Liver (tissue), 9 donors: ENCODE results near the gene TLN1. TPM values are rescaled to one million over a fixed set of nuclear protein-coding genes. Genes with fewer than 3 reads are reported as not detected.
A peak's percentile ranks its signal among the peaks of the same experiment; 100 is the strongest.

Source experiments
- DNase-seq: peaks from one replicate; pipeline ENCODE4 v3.0.0-alpha.2; 2017; ENCODE audit warnings: low spot score
- H3K27ac ChIP-seq, 2 donors: one replicate each; pipeline ENCODE4 v1.7.0; 2013; ENCODE audit warnings: inconsistent platforms in 2 of 2, low read length in 2 of 2, control low read depth in 1 of 2, low read depth in 1 of 2, mild to moderate bottlenecking in 1 of 2
- H3K27me3 ChIP-seq, 4 donors: one replicate each; pipeline versions ENCODE4 v1.6.1 to v1.7.0; 2013; ENCODE audit warnings: low read length in 3 of 4, inconsistent platforms in 1 of 4, mild to moderate bottlenecking in 1 of 4, moderate library complexity in 1 of 4; ENCODE audit not compliant: control insufficient read depth in 4 of 4, insufficient read depth in 4 of 4
- H3K36me3 ChIP-seq, 4 donors: one replicate each; pipeline versions ENCODE4 v1.6.1 to v1.7.0; 2013; ENCODE audit warnings: low read length in 3 of 4, mild to moderate bottlenecking in 3 of 4, low read depth in 1 of 4, moderate library complexity in 1 of 4; ENCODE audit not compliant: control insufficient read depth in 4 of 4, insufficient read depth in 3 of 4
- H3K4me1 ChIP-seq, 4 donors: one replicate each; pipeline versions ENCODE4 v1.6.1 to v1.7.0; 2013; ENCODE audit warnings: low read length in 3 of 4, mild to moderate bottlenecking in 3 of 4, moderate library complexity in 1 of 4; ENCODE audit not compliant: control insufficient read depth in 4 of 4, insufficient read depth in 4 of 4
- H3K4me3 ChIP-seq, 3 donors: one replicate each; pipeline versions ENCODE4 v1.6.1 to v1.7.0; 2013; ENCODE audit warnings: low read length in 3 of 3, control low read depth in 1 of 3, low read depth in 1 of 3, mild to moderate bottlenecking in 1 of 3
- H3K9ac ChIP-seq, 2 donors: one replicate each; pipeline ENCODE4 v1.7.0; 2013; ENCODE audit warnings: low read length in 2 of 2, mild to moderate bottlenecking in 2 of 2, moderate library complexity in 2 of 2, control low read depth in 1 of 2, low read depth in 1 of 2
- H3K9me3 ChIP-seq, 4 donors: one replicate each; pipeline versions ENCODE4 v1.6.1 to v1.7.0; 2013; ENCODE audit warnings: low read length in 3 of 4; ENCODE audit not compliant: control insufficient read depth in 4 of 4
- EGR1 ChIP-seq, 2 donors: IDR thresholded peaks; 2 replicates each; pipeline ENCODE4 v1.6.1; 2016 to 2018; ENCODE audit warnings: antibody characterized with exemption in 2 of 2, low read depth in 2 of 2
- FOXA1 ChIP-seq: IDR thresholded peaks from 2 replicates; pipeline ENCODE4 v1.6.1; 2016; ENCODE audit warnings: antibody characterized with exemption
- FOXA2 ChIP-seq: IDR thresholded peaks from 2 replicates; pipeline ENCODE4 v1.6.1; 2016; ENCODE audit warnings: antibody characterized with exemption
- GABPA ChIP-seq, 2 donors: IDR thresholded peaks in 1 of 2; conservative IDR thresholded peaks in 1 of 2; 2 replicates each; pipeline ENCODE4 v1.6.1; 2016; ENCODE audit warnings: antibody characterized with exemption in 2 of 2, mild to moderate bottlenecking in 1 of 2, moderate library complexity in 1 of 2
- HNF4A ChIP-seq, 2 donors: conservative IDR thresholded peaks; 2 replicates each; pipeline ENCODE4 v1.6.1; 2016; ENCODE audit warnings: antibody characterized with exemption in 2 of 2, mild to moderate bottlenecking in 2 of 2
- HNF4G ChIP-seq: IDR thresholded peaks from 2 replicates; pipeline ENCODE4 v1.6.1; 2016; ENCODE audit warnings: antibody characterized with exemption
- JUND ChIP-seq, 2 donors: IDR thresholded peaks; 2 replicates each; pipeline ENCODE4 v1.6.1; 2016; ENCODE audit warnings: antibody characterized with exemption in 2 of 2
- NR2F2 ChIP-seq: IDR thresholded peaks from 2 replicates; pipeline ENCODE4 v1.6.1; 2016; ENCODE audit warnings: antibody characterized with exemption
- RAD21 ChIP-seq, 2 donors: IDR thresholded peaks; 2 replicates each; pipeline ENCODE4 v1.6.1; 2016; ENCODE audit warnings: antibody characterized with exemption in 2 of 2, mild to moderate bottlenecking in 2 of 2
- RXRA ChIP-seq, 2 donors: IDR thresholded peaks; 2 replicates each; pipeline ENCODE4 v1.6.1; 2017 to 2018; ENCODE audit warnings: antibody characterized with exemption in 2 of 2, mild to moderate bottlenecking in 1 of 2
- SP1 ChIP-seq: IDR thresholded peaks from 2 replicates; pipeline ENCODE4 v1.6.1; 2018; ENCODE audit warnings: antibody characterized with exemption, mild to moderate bottlenecking
- TAF1 ChIP-seq: conservative IDR thresholded peaks from 2 replicates; pipeline ENCODE4 v1.6.1; 2016; ENCODE audit warnings: antibody characterized with exemption, mild to moderate bottlenecking
- YY1 ChIP-seq: IDR thresholded peaks from 2 replicates; pipeline ENCODE4 v1.6.1; 2016; ENCODE audit warnings: antibody characterized with exemption, mild to moderate bottlenecking
- WGBS: extraction: QIAGEN DNeasy Blood & Tissue Kit; methylation state at CpG from one replicate; pipeline ENCODE4 v1.1.7; 2013; 5-methylcytosine and 5-hydroxymethylcytosine counted together
- polyA plus RNA-seq, 2 donors: library from polyadenylated mRNA; stranded (reverse) in 1 of 2; unstranded in 1 of 2; fragments of 200-250 nt in 1 of 2; fragments of >200 nt in 1 of 2; fragmentation: Nextera tagmentation in 1 of 2; extraction: Ambion mirVana in 1 of 2; gene quantifications; one replicate each; pipeline versions ENCODE4 v1.2.1 to v1.2.3, GENCODE V29; 2013 to 2015
- total RNA-seq, 2 donors: library from RNA; depleted of rRNA; stranded (reverse); fragments of >200 nt; gene quantifications; one replicate each; pipeline ENCODE4 v1.2.3, GENCODE V29; 2014
- TF ChIP-seq, protein P1 (sequence below): IDR thresholded peaks from 2 replicates; pipeline ENCODE4 v1.6.1; 2016; ENCODE audit warnings: antibody characterized with exemption
- TF ChIP-seq, protein P2 (sequence below): IDR thresholded peaks from 2 replicates; pipeline ENCODE4 v1.6.1; 2016; ENCODE audit warnings: antibody characterized with exemption, mild to moderate bottlenecking
- TF ChIP-seq, protein P3 (sequence below): IDR thresholded peaks from 2 replicates; pipeline ENCODE4 v1.6.1; 2016; ENCODE audit warnings: antibody characterized with exemption
- TF ChIP-seq, protein P4 (sequence below): IDR thresholded peaks from 2 replicates; pipeline ENCODE4 v1.6.1; 2016; ENCODE audit warnings: antibody characterized with exemption
- TF ChIP-seq, protein P5 (sequence below): fragments of 150-350 bp; IDR thresholded peaks from 2 replicates; pipeline ENCODE4 v1.5.1; 2017; ENCODE audit warnings: improper control_type of control experiment, low read depth, low read length; ENCODE audit not compliant: missing input control
- donor health status: healthy.
- donor health status: healthy.
- donor health status: healthy.
- donor health status: healthy.
- donor health status: healthy.

TLN1 gene
- total and polyA plus RNA-seq, 4 donors = 24.5 to 184 (median 125) TPM

DNA sequence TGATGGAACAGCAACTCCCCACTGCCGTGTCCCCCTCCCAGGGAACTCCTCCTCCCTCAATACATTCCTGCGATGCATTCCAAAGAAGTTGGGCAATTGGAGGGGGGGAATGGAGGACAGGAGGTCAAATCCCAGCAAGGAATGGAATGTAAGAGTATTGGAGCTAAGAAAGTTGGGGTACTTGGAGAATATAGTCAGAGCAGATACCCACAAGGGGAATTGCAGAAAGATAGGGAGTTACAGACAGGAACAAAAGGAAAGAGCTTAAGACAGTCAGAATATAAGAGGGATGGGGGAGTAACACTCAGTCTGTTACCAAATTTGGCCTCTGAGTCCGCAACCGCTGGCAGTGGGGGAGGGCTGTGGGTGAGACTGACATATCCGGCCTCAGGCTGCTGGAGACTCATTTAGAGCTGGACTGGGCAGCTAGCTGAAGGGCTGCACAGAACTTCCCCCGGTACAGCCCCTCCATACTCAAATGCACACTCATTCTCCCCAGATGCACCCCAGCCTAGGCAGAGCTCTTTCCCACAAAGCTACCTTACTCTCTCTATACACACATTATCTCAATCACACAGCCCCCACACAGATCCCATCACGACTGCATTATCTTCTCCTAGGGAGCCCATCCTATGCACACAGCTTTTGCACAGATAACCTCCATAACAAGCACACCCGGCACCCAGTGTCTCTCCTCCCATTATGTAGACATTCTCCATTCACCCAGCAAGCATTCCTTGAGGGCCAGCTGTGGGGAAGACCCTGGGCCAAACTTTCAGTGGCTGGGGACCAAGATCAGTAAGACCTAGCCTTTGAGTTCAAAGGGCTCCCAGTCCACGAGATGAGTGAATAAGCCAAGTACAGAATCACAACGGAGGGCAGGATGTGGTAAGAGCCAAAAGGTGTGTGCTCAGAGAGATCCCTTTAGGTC, 3.7 kb downstream of the TLN1 start:
- 20% methylated on average over 10 of the region's 10 CpGs for WGBS
- peak overlapping the region; percentile 4 to 47 for H3K9ac ChIP-seq
- peak overlapping the region in 2 of 3 donors; percentile 3 to 10 for H3K4me3 ChIP-seq
- peaks cover 11 to 24% (median 21%) of the 10 kb centered on the region in 4 donors for H3K36me3 ChIP-seq
- TF ChIP-seq, protein P1, sequence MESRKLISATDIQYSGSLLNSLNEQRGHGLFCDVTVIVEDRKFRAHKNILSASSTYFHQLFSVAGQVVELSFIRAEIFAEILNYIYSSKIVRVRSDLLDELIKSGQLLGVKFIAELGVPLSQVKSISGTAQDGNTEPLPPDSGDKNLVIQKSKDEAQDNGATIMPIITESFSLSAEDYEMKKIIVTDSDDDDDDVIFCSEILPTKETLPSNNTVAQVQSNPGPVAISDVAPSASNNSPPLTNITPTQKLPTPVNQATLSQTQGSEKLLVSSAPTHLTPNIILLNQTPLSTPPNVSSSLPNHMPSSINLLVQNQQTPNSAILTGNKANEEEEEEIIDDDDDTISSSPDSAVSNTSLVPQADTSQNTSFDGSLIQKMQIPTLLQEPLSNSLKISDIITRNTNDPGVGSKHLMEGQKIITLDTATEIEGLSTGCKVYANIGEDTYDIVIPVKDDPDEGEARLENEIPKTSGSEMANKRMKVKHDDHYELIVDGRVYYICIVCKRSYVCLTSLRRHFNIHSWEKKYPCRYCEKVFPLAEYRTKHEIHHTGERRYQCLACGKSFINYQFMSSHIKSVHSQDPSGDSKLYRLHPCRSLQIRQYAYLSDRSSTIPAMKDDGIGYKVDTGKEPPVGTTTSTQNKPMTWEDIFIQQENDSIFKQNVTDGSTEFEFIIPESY = peak; percentile 44
- TF ChIP-seq HNF4G (peak; percentile 16), FOXA1 (no peak), EGR1 (IDR thresholded peaks at IDR 0.05; ENCODE audit: low read depth in 2 of 2) (no peak), SP1 (peak; percentile 51), YY1 (no peak), JUND (IDR thresholded peaks at IDR 0.05) (peak in 1 of 2 donors; percentile 22), GABPA (IDR thresholded peaks at IDR 0.05 in 1 of 2, conservative IDR thresholded peaks at IDR 0.05 in 1 of 2) (no peak), HNF4A (conservative IDR thresholded peaks at IDR 0.05) (peak; percentile 71 to 85), TAF1 (peak; percentile 60), NR2F2 (peak; percentile 81), RXRA (IDR thresholded peaks at IDR 0.05) (peak; percentile 84 to 86), FOXA2 (no peak), RAD21 (IDR thresholded peaks at IDR 0.05) (no peak)
- TF ChIP-seq, protein P2, sequence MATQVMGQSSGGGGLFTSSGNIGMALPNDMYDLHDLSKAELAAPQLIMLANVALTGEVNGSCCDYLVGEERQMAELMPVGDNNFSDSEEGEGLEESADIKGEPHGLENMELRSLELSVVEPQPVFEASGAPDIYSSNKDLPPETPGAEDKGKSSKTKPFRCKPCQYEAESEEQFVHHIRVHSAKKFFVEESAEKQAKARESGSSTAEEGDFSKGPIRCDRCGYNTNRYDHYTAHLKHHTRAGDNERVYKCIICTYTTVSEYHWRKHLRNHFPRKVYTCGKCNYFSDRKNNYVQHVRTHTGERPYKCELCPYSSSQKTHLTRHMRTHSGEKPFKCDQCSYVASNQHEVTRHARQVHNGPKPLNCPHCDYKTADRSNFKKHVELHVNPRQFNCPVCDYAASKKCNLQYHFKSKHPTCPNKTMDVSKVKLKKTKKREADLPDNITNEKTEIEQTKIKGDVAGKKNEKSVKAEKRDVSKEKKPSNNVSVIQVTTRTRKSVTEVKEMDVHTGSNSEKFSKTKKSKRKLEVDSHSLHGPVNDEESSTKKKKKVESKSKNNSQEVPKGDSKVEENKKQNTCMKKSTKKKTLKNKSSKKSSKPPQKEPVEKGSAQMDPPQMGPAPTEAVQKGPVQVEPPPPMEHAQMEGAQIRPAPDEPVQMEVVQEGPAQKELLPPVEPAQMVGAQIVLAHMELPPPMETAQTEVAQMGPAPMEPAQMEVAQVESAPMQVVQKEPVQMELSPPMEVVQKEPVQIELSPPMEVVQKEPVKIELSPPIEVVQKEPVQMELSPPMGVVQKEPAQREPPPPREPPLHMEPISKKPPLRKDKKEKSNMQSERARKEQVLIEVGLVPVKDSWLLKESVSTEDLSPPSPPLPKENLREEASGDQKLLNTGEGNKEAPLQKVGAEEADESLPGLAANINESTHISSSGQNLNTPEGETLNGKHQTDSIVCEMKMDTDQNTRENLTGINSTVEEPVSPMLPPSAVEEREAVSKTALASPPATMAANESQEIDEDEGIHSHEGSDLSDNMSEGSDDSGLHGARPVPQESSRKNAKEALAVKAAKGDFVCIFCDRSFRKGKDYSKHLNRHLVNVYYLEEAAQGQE = no peak
- TF ChIP-seq, protein P3, sequence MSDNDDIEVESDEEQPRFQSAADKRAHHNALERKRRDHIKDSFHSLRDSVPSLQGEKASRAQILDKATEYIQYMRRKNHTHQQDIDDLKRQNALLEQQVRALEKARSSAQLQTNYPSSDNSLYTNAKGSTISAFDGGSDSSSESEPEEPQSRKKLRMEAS = no peak
- TF ChIP-seq, protein P4, sequence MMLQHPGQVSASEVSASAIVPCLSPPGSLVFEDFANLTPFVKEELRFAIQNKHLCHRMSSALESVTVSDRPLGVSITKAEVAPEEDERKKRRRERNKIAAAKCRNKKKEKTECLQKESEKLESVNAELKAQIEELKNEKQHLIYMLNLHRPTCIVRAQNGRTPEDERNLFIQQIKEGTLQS = no peak
- TF ChIP-seq, protein P5, sequence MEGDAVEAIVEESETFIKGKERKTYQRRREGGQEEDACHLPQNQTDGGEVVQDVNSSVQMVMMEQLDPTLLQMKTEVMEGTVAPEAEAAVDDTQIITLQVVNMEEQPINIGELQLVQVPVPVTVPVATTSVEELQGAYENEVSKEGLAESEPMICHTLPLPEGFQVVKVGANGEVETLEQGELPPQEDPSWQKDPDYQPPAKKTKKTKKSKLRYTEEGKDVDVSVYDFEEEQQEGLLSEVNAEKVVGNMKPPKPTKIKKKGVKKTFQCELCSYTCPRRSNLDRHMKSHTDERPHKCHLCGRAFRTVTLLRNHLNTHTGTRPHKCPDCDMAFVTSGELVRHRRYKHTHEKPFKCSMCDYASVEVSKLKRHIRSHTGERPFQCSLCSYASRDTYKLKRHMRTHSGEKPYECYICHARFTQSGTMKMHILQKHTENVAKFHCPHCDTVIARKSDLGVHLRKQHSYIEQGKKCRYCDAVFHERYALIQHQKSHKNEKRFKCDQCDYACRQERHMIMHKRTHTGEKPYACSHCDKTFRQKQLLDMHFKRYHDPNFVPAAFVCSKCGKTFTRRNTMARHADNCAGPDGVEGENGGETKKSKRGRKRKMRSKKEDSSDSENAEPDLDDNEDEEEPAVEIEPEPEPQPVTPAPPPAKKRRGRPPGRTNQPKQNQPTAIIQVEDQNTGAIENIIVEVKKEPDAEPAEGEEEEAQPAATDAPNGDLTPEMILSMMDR = no peak
- no peaks in the 10 kb centered on the region for H3K9me3 ChIP-seq
- H3K27ac ChIP-seq = peak overlapping the region; percentile 95 to 98
- H3K27me3 ChIP-seq = no peaks in the 10 kb centered on the region
- DNase-seq = peak; percentile 57
- H3K4me1 ChIP-seq = peaks cover 19 to 57% (median 51%) of the 10 kb centered on the region in 4 donors
